ENCODE data around the gene NAMPT.

The NAMPT gene

DNA sequence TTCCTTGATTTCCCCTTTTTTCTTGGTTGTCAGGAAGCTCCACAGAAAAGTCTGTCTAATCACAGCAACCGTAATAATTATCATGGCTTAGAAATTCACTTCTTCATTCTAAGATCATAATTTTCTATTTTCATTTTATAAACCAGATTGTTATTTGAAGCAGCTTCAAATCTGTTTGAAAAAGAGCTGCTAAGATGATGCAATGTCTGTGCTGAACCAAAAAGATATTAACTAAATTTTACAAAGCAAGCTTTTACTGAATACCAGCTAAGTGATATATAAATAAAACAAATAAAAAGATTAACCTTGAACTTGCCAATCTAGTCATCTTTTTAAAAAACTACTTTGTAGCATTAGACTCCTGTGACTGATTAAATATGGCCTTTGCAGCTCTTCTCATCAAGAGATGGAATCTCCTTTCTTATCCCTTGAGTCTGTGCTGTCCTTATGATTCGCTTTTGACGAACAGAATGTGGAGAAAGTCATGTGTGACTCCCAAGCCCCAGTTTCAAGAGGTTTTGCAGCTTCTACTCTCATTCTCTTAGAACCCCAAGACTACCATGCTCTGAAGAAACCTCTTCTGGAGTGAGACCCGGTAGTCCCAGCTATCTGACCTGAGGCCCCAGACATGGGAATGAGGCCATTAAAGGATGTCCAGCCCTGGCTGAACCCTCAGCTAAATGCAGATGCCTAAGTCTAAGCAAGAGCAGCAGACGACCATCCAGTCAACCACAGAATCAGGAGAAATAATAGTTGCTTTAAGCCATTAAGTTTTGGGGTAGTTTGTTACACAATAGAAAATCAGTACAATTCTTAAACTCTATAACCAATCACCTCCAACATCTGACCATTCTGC lies 14.4 kb downstream of the NAMPT start:
- DNase-seq = no peak

DNA sequence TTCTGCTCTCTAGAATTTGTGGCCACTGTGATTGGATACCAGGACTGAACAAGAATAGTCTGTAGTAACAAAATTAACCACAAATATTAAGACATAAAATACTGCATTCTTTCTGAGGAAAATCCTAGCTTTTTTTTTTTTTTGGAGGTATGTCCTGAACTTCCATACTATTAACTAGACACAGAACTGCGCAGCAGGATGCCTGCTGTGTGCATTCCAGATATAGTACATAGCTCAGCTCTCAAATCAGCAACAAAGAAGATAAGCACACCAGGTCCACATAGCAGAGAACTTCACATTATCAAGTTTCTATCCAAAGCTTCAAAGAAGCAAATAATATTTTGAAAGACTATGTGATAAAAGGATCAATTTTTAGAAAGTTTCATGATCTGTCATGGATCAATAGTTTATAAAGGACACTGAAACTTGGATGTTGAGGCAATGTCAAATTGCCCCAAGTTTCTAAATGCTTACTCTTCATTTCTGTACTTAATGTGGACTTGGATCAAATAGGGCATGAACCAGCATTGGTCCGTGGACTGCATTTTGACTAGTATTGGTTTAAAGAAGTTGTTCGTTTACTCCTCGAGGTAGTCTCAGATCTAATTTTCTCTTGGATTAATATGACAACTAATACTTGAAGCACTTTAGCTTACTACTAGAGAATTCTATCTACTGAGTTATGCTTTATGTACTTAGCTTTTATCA lies 15.4 kb downstream of the NAMPT start:
- DNase-seq = no peak

DNA sequence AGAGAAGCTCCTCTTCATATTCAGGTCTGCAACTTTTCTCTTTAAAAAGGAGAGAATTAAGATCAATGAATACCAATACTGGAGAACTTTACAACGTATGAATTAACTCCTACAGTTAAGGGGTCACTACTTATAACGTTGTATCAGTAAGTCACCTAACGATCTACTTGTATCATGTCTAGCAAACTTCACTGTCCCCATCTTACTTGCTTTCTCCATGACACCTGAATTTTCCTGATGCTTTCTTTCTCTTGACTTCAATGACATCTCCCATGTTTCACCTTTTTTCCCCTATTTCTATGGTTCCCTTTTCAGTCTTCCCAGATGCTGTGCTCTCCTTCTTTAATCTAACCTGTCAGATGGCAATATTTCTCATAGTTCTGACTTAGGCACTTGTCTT lies 19.6 kb downstream of the NAMPT start:
- no peak for DNase-seq

DNA sequence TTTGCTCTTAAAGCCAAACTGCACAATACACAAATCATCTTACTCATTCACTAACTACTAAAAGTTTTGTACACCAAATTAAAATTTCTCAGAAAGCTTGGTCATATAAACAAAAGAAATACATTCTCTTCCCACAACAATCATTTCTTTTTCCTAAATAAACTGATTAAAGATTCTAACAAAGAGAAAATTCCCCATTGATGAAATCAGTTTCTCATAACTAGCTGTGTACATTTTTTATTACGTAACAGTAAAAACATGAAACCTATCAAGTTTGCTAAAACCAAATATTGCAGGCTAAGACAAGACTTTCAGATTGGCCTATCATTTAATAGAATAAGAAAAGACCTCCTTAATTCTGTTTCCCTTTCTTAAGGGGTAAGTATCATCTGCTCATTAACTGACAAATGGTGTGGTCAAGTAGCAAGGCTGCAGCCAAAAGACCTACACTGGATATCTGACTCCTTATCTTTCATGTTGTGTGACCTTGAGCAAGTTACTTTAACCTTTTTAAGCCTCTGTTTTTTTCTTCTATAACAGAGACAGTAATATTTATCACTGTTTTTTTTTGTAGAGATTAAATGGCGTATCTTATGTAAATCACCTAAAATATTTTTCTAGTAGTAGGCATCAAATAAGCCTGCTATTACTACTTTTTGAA lies 22.4 kb downstream of the NAMPT start:
- no peak for DNase-seq

DNA sequence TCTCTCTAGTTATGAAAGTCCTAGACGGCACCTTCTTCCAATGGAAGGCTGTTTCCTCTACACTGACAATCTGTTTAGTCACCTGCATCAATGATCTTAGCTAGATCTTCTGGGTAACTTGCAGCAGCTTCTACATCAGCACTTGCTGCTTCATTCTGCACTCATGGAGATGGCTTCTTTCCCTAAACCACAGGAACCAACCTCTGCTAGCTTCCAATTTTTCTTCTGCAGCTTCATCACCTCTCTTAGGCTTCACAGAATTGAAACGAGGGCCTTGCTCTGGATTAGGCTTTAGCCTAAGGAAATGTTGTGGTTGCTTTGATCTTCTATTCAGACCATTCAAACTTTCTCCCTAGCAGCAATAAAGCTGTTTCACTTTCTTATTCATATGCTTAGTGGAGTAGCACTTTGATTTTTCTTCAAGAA lies 24.6 kb downstream of the NAMPT start:
- DNase-seq = no peak

DNA sequence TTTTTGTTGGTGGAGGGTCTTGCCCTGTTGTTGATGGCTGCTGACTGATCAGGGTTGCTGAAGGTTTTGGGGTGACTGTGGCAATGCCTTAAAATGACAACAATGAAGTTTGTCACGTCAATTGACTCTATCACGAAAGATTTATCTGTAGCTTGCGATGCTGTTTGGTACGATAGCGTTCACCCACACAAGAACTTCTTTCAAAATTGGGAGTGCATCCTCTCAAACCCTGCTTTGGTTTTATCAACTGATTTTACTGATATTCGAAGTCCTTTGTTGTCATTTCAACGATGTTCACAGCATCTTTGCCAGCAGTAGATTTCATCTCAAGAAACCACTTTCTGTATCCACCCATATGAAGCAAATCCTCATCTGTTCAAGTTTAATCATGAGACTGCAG lies 26.0 kb downstream of the NAMPT start:
- DNase-seq = no peak

DNA sequence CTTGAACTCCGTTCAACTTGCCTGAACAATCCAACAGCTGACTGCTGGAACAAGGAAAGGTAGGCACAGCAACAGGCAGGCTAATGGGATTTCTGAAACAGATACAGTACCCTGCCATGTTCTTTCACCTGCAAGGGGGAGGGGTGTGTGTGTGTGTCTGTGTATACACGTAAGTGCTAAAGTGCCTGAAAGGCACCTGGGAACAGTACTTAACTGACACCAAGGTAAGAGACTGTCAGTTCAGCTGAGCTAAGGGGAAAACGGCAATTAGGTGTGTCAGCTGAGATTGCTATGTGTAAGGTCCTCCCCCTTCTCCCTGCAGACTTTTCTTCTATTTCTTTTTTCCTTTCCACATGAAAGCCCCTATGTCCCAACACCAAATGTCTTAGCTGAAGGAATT lies 27.0 kb downstream of the NAMPT start:
- DNase-seq = no peak

DNA sequence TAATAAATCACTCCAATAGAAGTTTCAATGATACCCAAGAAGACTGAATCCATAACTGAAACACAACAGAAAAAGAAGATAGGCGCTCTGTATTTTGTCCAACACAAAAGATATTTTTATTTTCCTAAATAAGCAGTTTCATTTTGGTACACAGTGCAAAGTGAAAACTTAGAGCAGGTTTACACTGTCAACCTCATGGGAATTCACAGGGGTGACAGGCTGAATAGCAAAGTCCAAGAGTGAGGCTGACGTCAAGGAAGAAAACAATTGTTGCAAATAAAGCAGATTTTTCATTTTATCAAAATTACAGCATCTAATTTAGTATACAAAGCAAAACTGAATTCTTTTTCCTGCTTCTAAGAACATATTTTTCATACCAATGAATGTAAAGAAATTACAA lies 28.6 kb downstream of the NAMPT start:
- DNase-seq = no peak

DNA sequence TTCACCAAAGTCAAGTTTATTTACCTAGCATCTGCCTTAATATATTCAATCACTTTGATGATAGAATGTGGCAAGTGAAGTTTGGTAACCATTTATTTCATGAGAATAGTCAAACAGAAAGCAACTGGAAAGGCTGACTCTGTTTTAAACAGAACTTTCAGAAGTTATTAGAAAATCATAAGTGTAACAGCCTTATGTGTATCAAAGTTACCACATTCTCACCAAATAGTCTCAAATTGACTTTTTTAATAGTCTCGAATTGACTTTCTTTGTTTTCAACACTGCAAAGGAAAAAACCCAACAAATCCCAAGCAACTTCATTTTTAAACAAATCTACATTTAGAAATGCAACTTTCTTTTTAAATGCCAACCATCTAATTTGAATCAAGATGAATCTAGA lies 29.5 kb downstream of the NAMPT start:
- no peak for DNase-seq

DNA sequence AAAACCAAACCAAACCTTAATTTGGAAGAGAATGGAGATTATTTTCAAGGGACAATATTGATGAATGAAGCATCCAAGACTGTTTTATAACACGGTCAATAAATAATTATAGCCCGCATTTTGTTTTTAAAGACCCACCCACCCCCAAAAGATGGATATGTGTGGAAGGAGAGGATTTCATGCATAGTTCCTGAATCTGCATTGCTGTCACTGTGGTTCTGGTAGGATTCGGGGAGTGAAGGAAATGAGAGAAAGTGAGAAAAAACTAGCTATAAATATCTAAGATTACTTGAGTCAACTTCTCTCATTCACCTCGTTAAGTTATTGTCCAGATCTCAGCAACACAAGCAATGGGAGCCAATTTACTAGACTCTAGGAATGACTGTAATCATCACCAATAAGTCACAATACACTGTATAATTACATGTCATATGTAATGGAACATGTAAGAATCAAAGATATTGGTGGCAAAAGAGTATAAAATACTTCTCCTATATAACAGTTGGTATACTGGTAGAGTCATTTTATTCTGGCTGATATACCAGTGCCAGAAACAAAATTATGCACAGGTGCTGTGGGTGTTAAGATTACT lies 30.2 kb downstream of the NAMPT start:
- no peak for DNase-seq

DNA sequence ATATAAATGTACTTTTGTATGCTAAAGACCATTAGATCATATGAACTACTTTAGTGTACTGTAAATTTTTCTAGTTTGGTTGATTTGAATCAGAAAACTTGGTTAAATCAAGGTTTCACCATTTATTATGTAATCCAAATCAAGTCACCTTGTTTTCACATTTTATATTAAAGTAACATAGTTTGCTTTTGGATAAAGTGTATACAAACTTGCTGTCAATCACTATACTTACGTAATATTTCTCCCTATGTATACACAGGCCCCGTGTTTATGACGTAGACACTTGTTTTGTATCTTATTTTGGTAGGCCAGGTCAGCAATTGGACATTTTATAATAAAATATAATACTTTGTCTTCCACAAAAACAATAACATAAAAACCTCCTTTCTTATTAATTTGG lies 32.2 kb downstream of the NAMPT start:
- DNase-seq = no peak

DNA sequence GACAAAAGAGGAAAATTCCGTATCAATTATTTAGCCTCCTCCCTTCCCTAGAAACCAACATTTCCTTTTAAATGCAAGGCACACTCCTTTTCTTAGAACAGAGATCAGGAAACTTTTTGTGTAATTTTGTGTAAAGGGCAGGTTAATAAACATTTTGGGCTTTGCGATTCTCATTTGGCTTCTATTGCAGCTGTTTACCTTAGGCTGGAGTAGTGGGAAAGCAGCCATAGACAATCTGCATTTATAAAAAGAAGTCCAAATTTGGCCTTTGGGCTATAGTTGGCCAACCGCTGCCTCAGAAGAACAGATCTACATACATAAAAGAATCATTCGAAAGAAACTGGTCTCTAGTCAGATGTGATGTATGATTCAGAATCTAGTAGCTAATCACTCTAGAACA lies 35.3 kb downstream of the NAMPT start:
- DNase-seq = no peak

DNA sequence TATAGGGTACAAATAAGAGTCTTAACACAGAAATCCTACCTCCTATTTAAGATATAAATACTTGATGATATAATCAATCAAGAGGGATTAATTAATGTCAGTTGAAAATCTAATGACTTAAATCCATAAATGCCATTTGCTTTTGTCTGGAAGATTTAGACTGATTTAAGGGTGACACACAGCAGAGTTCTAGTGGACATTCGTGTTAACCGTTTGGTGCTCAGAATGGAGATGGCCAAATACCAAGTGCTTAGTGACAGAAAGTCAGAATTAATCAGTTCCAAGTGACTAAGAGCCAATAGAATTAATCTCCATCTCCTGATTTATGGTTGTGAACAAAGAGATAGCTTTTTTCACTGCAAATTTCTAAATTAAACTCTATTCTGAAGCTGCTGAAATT lies 36.2 kb downstream of the NAMPT start:
- DNase-seq = no peak

DNA sequence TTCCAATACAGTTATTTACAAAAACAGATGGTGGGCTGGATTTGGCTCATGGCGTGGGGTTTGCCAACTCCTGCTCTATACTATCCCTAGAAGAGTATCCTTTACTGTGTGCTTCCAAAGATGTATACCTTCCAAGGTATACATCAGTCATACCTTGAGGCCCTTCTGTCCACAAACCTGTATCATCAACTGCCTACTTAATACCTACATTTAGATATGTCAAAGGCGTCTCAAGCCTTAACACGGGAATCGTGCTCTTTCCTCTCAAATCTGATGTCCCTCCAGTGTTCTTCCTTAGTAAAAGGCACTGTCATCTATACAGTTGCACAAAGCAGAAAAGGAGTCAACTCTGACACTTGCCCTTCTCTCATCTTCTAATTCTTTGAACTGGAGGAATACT lies 36.9 kb downstream of the NAMPT start:
- no peak for DNase-seq

DNA sequence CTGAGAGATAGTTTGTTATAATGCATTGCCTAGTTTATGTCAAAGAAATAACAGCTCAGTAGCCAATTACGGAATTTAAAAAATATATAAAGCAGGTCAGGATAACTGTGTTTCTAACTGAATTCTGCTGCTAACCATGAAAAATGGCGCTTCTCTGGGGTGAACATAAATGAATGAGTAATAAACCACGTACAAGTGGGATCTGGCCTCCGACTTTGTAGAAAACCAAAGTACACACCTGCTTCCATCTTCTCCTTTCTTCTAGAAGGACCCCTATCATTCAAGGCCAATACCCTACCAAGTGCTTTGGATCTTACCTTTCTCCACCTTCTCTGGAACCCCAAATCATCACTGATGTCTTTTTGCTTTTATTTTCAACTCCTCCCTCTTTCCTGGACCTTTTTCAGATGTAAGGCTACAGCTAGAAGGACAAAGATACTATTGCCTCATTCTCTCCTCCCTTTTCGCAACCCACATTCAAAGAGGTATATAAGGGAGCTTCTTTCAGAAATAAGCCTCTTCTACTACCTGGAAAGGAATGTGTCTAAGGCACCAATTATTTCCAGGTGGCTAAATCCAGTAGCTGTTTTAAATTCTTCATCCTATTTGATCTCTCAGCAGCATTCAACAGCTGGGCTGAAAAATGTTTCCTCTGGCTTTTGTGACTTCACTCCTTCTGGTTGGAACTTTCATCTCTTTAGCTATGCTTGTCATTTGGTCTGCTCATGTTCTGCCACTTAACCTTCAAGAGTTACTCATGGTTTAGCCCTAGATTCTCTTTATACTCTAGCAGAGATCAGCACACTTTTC lies 37.7 kb downstream of the NAMPT start:
- DNase-seq = no peak

DNA sequence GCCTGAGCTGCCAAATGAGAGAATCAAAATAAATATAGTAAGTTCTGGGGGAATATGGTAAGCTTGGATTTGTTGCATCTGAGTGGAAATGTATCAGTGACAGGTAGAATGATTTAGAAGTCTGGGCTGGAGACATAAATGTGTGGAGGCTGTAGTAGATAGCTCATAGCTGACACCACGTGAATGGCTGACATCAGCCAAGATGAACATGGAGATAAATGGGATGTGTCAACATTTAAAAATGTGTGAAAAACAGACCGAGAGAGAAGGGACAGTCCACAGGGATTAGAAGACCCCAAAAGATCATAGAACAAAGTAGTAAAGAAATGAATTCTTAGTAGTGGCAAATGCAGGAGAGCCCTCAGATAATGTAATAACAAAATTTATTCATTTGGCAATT lies 40.9 kb downstream of the NAMPT start:
- no peak for DNase-seq

DNA sequence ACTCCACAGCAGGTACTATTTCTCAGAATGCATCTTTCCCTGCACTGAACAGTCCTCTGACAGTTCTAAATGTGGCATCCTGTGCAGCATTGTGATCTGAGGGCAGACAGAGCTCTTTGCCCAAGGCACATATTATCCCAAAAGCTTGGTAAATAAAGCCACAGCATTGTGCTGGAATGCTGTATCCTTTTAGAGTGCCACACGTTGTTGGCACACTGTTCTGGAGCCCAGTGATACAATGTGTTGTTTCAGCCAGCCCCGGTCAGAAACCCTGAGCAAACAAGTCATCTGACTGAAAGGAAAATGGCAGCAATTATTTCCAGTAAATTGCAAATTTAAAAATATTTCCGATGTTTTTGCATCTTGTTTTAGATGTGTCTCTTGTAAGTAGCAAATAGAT lies 45.4 kb downstream of the NAMPT start:
- DNase-seq = no peak

DNA sequence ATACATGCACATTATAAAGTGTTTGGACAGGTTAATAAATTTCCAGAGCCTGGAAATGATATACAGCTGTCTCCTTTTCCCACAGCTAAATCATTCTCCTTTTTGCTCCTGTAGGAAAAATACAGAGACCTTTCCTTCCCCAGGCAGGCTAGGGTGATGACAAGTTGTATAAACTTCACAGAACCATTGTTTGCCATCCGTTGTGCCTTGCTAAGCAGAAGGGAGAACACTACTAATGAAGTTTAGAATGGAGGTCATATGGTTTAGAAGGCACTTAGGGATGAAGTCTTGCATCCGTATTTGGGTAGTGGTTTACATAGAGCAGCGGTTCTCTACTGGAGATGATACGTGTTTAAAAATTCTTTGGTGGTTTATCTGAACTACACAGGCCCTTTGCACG lies 46.0 kb downstream of the NAMPT start:
- no peak for DNase-seq

DNA sequence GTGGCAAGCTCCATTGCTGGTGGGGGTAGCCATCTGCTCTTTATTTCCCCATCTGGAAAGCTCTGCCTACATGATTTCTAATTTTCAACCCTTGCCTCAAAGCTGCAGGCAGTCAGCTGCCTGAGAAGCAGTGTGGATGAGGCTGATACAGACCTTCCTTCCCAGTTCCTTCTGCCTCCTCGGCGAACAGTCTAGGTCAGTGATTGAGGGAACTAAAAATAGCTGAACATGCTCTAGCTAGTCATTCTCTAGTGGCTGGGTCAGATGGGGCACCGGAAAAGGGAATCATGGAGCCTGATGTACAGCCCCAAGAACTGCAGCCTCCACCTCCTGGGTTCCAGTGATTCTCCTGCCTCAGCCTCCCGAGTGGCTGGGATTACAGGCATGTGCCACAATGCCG lies 48.7 kb downstream of the NAMPT start:
- DNase-seq = no peak

DNA sequence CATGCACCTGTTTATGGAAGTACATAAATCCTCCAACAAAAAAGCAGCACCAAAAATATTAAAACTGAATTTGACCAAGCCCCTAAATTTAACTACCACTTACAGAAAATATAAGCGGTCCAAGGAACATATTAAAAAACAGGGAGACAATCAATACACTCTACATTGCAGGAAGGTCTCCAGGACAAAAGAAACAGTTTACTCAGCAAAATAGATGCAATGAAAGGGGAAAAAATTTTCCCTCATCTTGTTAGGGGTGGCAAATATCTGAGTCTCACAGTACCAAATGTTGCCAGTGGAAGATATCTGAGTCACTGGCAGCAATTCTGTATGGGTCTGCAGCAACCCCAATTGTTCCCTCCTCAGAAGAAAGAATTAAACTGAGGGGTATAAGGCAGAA lies 50.4 kb downstream of the NAMPT start:
- DNase-seq = no peak

DNA sequence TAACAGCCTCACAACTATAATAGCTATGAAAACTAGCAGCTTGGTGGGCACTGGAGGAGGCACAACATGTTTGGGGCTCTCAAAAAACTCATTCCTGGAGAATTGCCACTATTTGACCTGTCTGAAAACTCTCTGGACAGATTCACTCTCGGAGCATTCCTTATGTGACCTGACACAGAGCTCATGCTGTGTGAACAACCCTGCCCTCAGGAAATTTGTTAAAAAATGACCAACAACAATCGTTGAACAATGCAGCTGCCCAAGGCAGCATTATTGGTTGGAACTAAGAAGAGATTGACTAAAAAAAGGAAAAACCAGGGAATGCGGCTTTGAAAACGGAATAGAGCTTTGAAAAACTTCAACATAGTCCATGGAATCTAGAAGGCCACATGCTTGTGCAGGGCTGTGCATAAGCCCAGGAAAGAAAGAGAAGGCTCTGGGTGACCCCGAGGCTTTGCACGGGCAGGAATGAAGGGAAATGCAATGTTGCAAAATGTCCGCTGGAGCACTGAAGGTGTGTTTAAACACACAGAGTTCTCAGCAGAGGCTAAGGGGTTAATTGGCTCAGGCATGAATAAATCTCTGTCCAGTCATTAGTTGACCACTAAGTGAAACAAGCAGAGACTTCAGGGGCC lies 52.8 kb downstream of the NAMPT start:
- DNase-seq = no peak

DNA sequence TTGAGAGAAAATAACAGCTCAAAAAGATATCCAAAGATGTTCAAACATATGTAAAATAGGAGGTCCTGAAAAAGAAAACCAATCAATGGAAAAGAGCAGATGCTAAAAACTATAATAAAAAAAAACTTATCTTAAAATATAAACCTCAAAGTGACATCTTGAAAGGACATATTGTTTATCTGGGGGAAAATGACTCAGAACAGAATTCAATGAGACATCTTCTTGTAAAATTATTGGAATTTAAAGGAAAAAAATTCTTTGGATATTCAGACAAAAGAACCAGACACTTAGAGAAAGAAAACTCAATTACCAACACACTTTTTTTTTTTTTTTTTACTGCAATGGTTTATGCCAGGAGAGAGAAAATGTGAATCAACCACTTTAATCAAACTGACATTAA lies 58.9 kb downstream of the NAMPT start:
- no peak for DNase-seq

Measured in effector CD8-positive, alpha-beta T cell (primary cell).